ENCODE measurements around the gene PLEKHG4.

- no peak for TF ChIP-seq CTCF (IDR thresholded peaks at IDR 0.05)
- TF ChIP-seq PRRX2 (CRISPR knock-in tag; IDR thresholded peaks at IDR 0.05) = no peak
- no peak for TF ChIP-seq TEAD4 (CRISPR knock-in tag; IDR thresholded peaks at IDR 0.05)
- no peak for TF ChIP-seq ESRRA (CRISPR knock-in tag; IDR thresholded peaks at IDR 0.05; ENCODE audit: borderline replicate concordance)
These were observed 21.0 kb upstream of the PLEKHG4 start for GRCh38 chr16:67258161-67258835.
